TTC549 (cell line): ENCODE results near the gene ARHGAP19.
"Not testable (repeated sequence)": the region's sequence is repeated elsewhere in the genome, so short reads cannot be mapped to it uniquely, and the experiment has no call there.

ENCODE experiments used
- FAIRE-seq: peaks from 2 replicates; lab custom pipeline; 2012; peaks lifted over from hg19 to GRCh38; lab: Jason Lieb, UNC

The ARHGAP19 gene

GRCh38 chr10:97321032-97321803 lies 28.8 kb upstream of the ARHGAP19 start:
- FAIRE-seq, result no peak

- FAIRE-seq, result no peak
These were observed 28.1 kb upstream of the ARHGAP19 start for GRCh38 chr10:97320480-97321031.

- no peak for FAIRE-seq
These were observed 27.4 kb upstream of the ARHGAP19 start for GRCh38 chr10:97319671-97320479.

GRCh38 chr10:97318772-97319651 lies 26.6 kb upstream of the ARHGAP19 start, which contains the start of gene FRAT1:
Gene FRAT1, plus strand, starts transcription at chr10:97319271. Its CDS starts 183 bp downstream, at chr10:97319454.
- FAIRE-seq, result no peak

- no peak for FAIRE-seq
These were observed 22.2 kb upstream of the ARHGAP19 start for GRCh38 chr10:97314671-97315070.

GRCh38 chr10:97312897-97313296 lies 20.5 kb upstream of the ARHGAP19 start:
- FAIRE-seq, result no peak

GRCh38 chr10:97311111-97311626 lies 18.7 kb upstream of the ARHGAP19 start:
- no peak for FAIRE-seq

GRCh38 chr10:97307866-97308780 lies 15.7 kb upstream of the ARHGAP19 start:
- FAIRE-seq, result no peak

- no peak for FAIRE-seq
These were observed 15.0 kb upstream of the ARHGAP19 start for GRCh38 chr10:97307441-97307840.

GRCh38 chr10:97302088-97302791 lies 9.8 kb upstream of the ARHGAP19 start:
- FAIRE-seq, result no peak

GRCh38 chr10:97300980-97301379 lies 8.5 kb upstream of the ARHGAP19 start:
- FAIRE-seq, result no peak

GRCh38 chr10:97298223-97298571 lies 5.8 kb upstream of the ARHGAP19 start:
- no peak for FAIRE-seq

GRCh38 chr10:97297556-97298222 lies 5.3 kb upstream of the ARHGAP19 start:
- FAIRE-seq, result no peak

GRCh38 chr10:97292862-97293198 lies 393 bp upstream of the ARHGAP19 start:
- FAIRE-seq, result no peak

- no peak for FAIRE-seq
These were observed 910 bp downstream of the ARHGAP19 start for GRCh38 chr10:97291357-97292096.

GRCh38 chr10:97290576-97291356 lies 1.7 kb downstream of the ARHGAP19 start:
- not testable (repeated sequence) for FAIRE-seq

- FAIRE-seq, result not testable (repeated sequence)
These were observed 2.4 kb downstream of the ARHGAP19 start for GRCh38 chr10:97290076-97290475.

- no peak for FAIRE-seq
These were observed 11.7 kb downstream of the ARHGAP19 start for GRCh38 chr10:97280783-97281182.
